GM12891 (cell line): ENCODE results near the gene MATN4.

Experiments used
- POLR2A ChIP-seq: IDR thresholded peaks from 2 replicates; pipeline ENCODE4 v1.6.1; 2011; ENCODE audit warnings: low read depth, low read length, control low read depth
- POLR2AphosphoS5 ChIP-seq: IDR thresholded peaks from 2 replicates; pipeline ENCODE4 v1.6.1; 2011; ENCODE audit warnings: low read depth, low read length, control low read depth
- TAF1 ChIP-seq: IDR thresholded peaks from 2 replicates; pipeline ENCODE4 v1.6.1; 2011; ENCODE audit warnings: low read depth, low read length, control low read depth

GRCh38 chr20:45288376-45288775 lies 19.7 kb downstream of the MATN4 start:
- TF ChIP-seq POLR2A (no peak), POLR2AphosphoS5 (no peak), TAF1 (no peak)
